DMS153 treated with DMSO at 0.1 percent for 48 hours (cell line): ENCODE results near the gene COL11A1.
"Not testable (repeated sequence)": the region's sequence is repeated elsewhere in the genome, so short reads cannot be mapped to it uniquely, and the experiment has no call there.

ENCODE experiments used
- DNase-seq: peaks from one replicate; lab custom pipeline; 2025; ENCODE audit not compliant: unreplicated experiment; lab: John Stamatoyannopoulos, UW

The COL11A1 gene

DNA sequence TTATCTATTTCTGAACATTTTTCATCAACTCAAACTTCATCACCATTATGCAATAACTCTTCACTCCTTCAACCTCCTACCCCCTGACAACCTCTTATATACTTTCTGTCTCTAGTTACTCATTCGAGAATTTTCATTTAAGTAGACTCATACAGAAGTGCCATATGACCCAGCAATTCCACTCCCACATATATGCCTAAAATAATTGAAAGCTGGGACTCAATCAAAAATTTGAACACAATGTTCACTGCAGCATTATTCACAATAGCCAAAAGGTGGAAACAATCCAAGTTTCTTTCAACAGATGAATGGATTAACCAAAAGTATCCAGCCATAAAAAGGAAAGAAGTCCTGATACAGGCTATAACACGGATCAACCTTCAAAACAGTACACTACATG lies 24.1 kb downstream of the COL11A1 start:
- DNase-seq: no peak

DNA sequence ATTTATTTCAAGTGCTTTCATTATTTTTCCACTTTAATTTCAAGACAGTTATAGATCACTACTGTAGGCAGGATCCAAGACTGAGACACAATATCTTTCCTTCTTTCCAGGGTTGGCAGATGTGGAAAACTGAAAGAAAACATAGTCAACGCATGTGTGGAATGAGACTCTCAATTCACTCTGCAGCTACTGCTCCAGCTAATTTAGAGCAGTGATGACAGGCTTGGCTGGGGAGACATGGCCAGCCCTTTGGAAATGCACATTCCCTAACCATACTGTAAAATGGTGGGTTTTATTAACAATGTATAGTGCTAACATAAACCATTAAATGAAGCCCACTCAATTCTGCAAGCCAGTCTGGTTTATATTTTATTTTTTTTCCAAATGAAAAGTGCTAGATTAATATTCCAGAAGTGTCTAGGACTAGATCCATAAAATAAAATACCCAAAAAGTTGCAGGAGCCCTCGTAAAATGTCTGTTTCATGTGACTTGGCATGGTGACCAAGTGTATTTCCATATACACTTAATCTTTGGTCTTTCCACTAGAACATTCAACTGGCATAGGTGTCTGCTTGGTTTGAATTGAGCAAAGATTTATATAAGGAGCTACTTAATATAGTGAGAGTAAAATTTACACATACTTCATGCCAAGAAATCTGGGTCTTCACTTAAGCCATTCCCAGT lies 32.9 kb downstream of the COL11A1 start:
- DNase-seq: no peak

DNA sequence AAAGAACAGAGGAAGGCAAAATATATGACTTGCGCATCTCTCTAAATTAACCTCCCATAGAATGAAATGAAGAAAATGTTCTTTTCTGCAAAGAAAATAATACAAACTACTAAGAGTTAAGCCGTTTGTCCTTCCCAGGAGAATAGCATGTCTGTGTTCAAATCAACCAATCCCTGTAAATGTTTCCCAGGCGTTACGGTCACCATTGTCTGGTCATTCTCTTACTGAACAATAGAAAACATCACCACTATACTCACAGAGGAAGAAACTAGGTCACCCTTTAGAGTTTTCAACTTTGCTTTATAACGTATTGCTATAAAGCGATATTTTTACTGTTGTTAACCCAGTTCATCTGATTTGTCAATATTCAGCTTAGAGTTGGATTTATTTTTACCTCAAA lies 34.1 kb downstream of the COL11A1 start:
- no peak for DNase-seq

DNA sequence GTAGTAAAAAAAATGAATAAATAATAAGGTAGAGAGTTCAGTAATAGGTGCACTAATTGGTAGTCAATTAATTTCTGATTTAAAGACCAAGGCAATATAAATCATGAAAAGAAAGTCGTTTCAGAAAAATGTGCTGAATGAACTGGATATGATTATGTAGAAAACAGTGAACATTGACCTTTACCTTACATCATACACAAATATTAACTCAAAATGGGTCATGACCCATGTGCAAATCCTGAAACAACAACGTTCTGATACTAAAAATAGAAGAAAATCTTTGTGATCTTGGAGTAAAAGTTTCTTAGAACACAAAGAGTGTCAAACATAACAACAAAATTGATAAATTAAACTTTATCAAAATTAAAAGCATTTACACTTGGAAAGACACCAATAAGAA lies 39.1 kb downstream of the COL11A1 start:
- no peak for DNase-seq

DNA sequence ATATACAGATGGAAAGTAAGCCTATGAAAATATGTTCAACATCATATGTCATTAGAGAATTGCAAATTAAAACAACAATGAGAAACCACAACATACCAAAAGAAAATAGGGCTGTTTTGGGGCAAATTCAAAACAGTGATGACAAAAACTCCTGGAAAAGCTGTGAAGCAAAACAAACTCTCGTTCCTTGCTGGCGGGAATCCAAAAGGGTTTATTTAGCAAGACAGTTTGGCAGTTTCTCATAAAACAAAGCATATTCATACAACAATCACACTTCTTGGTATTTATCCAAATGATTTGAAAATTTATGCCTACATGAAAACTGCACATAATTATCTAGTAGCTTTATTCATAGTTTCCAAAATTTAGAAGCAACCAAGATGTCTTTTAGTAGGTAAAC lies 44.4 kb downstream of the COL11A1 start:
- DNase-seq: no peak

DNA sequence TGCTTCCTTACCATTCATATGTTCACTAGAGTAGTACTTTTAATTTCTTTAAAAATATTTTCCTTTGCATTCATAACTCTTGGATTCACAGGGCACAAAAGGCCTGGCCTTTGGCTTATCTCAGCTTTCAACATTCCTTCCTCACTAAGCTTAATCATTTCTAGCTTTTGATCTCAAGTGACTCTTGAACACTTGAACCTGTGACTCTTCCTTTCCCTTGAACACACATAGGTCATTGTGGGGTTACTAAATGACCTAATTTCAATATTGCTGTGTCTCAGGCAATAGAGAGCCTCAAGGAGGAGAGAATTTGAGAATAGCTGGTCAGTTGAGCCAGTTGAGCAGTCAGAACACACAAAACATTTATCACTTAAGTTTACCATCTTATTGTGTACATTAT lies 49.9 kb downstream of the COL11A1 start:
- no peak for DNase-seq

DNA sequence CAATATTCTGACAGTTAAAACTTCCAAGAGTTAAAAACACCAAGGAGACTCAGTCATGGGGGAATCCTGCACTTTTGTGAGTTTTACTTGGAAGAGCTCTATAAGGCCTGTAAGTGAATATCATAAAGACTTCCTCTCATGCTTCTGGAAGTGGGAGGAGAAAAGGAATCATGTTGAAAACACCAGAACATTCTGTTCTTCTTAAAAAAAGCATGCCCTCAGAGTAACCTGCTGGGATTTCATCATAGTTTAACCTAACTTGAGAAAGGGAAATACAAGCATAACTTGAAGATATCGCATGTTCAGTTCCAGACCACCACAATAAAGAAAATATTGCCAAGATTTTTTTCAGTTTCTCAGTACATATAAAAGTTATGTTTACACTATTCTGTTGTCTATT lies 51.9 kb downstream of the COL11A1 start:
- no peak for DNase-seq

DNA sequence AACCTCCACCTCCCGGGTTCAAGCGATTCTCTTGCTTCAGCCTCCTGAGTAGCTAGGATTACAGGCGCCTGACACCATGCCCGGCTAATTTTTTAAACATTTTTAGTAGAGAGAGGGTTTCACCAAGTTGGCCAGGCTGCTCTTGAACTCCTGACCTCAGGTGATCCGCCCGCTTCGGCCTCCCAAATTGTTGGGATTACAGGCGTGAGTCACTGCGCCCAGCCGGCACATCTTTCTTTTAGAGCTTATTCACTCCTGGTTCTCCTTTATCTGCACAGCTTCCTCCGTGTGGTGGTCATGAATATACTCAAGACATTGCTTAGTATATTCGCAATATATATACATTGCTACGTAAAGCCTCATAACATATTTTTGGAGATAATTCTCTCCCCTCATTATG lies 80.2 kb downstream of the COL11A1 start:
- DNase-seq: not testable (repeated sequence)

DNA sequence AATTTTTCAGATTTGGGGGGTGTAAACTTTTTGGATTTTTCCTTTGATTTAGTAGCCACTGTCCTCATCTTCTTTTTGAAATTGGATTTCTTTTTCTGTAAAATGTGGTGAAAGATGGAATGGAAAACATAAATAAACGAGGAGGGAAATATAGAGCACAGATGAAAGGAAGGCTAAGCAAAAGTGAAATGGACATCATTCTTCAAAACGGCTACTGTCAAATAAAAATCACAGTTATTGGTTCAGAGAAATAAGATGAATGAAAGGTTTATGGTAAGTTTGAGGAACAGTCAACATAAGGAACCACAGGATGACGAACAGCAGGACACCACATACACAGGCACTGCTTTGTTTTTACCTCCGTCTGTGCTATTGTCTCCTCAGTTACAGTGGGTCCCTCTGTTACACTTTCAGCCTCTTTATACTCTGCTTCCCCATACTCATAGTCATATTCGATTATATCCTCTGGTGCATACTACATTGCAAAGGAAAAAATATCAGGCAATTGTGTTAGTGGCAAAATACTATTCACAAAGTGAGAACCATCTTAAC lies 82.4 kb downstream of the COL11A1 start:
- DNase-seq: no peak

DNA sequence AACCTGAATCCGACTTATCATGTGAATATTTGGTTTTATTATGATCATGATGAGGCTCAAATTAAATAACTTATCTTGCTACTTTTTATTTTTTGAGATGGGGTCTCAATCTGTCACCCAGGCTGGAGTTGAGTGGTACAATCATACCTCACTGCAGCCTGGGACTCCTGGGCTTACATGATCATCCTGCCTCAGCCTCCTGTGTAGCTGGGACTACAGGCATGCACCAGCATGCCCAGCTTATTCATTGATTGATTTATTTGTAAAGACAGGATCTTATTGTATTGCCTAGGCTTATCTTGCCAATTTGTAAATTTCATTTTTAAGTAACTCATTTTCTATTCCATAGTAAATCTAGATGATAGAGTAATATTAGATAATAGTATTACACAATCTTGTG lies 84.3 kb downstream of the COL11A1 start:
- no peak for DNase-seq

DNA sequence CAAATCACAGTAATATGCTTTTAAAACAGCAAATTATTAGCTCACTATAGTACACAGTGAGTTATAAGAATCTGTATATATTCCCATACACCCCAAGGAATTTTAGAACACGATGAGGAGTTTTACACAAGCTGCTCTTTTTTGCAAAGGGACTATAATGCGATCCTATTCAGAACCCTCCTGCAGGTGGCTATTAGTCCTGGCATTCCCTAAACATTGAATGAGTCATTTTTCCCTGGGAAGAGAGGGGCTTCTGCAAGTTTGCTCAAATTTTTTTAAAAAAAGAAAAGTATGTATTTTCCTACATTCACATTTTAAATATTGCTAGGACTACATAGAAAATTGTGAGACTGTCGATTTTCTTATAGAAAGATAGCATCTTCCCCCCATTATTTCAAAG lies 106.3 kb downstream of the COL11A1 start:
- no peak for DNase-seq

DNA sequence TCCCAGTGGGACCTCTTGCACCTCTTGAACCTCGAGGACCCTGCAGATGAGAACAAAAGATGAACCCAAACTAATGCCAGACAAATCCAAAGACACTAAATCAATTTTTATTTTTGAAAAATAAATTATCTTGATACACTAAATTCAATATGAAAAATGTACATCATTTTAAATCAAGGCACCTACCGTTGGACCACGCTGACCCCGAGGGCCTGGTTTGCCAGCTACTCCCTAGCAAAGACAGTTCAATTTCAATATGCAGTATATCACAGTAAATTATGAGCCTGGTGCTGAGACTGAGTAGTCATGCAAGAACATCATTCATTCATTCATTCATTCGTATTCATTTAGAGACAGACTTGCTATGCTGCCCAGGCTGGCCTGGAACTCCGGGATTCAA lies 129.4 kb downstream of the COL11A1 start:
- no peak for DNase-seq

DNA sequence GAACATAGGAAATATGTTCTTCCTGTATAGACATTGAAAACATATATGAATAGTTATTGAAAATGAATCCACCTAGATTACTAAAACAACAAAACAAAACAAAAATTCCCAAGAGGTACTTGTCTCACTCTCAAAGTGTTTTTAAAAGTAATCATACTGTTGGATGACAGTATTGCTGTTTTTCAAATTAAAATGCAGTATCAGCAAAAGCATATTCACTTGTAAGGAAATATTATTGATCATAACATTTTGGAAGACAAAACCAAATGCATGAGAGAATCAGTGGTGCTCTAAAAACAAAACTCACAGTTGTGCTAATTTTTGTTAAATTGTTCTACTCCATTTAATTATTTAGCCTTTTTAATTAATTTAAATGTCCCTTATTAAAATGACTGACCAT lies 131.0 kb downstream of the COL11A1 start:
- no peak for DNase-seq

DNA sequence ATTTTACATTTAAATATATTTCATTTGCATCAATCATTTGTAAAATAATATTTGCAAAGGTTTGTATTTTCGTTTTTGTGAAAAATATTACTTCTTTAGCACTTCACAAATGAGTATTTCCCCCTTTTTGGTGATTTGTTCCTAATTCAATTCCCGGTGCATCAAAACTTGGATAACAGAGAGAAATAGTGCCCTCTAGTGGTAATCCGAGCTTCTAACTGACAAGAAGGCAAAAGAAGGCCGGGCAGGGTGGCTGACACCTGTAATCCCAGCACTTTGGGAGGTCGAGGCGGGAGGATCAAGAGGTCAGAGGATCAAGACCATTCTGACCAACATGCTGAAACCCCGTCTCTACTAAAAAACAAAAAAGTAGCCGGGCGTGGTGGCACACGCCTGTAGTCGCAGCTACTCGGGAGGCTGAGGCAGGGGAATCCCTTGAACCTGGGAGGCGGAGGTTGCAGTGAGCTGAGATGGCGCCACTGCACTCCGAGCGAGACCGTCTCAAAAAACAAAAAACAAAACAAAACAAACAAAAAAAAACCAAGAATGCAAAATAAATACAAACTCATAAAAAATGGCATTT lies 137.7 kb downstream of the COL11A1 start:
- DNase-seq: peak; percentile 35

DNA sequence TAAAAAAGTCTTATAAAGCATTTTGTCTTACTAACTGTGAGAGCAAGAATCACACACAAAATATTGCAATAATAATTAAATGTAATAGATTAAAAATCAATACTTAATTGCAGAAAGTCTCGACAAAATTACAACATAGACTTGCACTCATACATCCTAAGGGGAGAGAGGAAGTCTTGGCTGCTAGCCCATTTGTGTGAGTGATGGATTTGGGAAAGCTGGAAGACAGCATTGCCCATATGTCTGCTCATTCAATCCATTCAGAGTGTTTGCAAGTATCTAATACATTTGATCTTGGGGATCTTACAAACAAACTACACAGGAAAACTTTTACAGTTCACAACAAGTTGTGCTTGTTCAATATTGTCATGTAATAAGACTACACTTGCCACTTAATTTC lies 140.5 kb downstream of the COL11A1 start:
- no peak for DNase-seq

DNA sequence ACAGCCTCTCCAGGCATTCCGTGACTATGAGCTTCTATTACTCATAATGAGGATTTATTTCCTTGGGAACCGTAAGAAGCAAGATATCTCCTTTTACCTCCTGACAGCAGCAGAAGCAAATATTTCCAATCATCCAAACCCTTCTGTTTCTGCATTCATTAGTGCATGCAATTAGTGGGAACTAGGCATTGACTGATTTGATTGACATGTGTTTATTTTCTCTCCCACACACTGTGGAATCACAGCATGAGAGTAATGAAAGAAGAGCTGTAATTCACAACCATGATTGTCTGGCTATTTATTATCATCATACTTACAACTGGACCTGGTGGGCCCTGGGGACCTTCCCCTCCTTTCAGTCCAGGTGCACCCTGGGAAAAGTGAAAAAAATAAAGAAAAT lies 146.8 kb downstream of the COL11A1 start:
- DNase-seq: no peak

DNA sequence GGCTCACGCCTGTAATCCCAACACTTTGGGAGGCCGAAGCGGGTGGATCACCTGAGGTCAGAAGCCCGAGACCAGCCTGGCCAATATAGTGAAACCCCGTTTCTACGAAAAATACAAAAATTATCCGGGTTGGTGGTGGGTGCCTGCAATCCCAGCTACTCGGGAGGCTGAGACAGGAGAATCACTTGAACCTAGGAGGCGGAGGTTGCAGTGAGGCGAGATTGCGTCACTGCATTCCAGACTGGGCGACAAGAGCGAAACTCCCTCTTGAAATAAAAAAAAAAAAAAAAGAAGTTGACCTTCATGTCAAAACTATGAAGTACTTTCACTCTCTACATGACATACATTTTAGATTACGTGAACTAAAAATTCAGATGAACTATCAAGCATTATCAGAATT lies 153.7 kb downstream of the COL11A1 start:
- DNase-seq: no peak

DNA sequence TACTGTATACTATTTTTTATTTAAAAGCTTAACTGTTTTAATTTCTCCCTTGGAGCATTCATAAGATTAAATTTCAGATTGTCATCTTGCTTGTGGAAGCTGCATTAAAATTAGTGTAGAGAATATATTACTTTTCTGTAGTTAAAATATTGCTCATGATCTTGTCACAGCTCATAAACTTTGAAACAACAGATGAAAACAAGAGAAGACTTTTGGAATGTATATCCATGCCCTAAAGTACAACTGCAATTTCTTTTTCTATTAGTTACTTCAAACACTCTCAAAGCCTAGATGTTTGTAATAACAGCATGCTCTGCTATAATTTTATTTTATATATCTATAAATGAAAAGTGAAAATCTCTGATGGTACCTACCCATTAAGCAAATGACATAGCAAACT lies 155.9 kb downstream of the COL11A1 start:
- DNase-seq: no peak

DNA sequence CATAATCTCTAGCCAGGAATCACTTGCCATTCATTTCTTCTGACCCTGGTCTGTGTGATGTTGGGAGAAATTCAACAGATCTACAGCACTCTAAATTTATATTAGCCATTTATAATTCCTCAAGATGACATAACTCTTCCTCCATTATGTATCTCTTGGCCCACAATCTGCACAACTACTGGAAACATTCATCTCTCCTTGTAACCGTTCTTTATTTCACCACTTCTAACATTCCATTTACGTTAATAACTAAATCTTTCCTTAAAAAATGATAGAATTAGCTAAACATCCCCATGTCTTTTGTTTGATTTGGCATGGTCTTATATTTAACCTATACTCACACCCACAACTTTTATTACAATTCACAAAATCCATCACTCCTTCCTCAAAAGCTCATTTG lies 166.0 kb downstream of the COL11A1 start:
- DNase-seq: no peak

DNA sequence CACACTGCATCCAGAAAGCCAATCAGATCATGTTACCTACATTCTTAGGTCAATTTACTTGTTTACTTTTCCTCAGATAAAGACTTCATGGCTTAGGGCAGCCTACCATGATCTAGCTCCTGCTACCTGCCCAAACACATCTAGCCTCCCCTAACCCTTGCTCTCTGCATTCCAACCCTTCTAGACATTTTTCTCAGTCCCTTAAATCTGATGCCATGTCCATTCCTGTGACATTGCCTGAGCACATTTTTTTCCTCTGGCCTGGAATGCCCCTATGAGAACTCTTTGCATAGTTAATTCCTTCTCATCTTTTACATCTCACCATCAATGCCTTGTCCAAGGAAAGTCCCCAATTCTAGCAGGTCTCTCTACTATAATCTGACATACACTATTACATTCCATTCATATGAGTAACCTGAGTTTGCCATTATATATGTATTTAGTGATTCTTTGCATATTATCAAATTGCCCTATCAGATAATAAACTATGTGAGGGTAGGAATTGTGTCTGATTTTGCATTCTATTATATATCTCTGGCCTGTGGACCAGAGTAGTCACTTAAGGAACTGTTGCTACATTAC lies 166.9 kb downstream of the COL11A1 start:
- no peak for DNase-seq

DNA sequence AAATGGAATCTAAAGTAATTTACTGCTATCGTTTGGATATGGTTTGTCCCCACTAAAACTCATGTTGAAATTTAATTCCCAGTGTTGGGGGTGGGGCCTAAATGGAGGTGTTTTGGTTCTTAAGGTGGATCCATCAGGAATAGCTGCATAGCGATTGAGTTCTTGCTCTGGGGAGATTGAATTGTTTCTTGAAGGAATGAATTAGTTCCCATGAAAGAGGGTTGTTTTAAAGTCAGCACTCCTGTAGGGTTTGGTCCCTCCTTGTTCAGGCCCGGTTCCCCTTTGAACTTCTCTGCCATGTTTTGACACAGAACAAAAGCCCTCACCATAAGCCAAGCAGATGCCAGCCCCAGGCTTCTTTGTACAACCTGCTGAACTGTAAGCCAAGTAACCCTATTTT lies 170.9 kb downstream of the COL11A1 start:
- no peak for DNase-seq

DNA sequence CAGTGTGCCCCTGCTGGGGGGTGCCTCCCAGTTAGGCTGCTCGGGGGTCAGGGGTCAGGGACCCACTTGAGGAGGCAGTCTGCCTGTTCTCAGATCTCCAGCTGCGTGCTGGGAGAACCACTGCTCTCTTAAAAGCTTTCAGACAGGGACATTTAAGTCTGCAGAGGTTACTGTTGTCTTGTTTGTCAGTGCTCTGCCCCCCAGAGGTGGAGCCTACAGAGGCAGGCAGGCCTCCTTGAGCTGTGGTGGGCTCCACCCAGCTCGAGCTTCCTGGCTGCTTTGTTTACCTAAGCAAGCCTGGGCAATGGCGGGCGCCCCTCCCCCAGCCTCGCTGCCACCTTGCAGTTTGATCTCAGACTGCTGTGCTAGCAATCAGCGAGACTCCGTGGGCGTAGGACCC lies 175.0 kb downstream of the COL11A1 start:
- DNase-seq: not testable (repeated sequence)

DNA sequence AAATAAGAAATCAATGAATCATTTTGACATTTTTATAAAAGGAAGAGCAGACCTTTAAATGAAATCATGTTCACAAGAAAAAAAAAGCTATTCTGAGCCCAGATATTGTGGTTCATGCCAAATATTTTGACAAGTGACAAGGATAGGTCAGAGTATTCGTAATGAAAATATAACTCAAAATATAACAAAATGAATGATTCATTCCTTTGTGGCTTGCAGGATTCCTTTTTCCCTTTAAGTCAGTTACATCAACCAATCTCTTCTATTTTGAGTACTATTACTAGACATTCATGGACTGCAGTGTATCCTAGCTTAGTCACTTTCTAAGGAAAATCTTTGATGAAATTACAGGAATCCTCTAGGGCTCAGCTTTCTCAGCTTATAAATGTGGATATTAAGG lies 188.7 kb downstream of the COL11A1 start:
- DNase-seq: no peak
